Measurements from ENCODE around the gene RFC3. TPM values are rescaled to one million over a fixed set of nuclear protein-coding genes. Genes with fewer than 3 reads are reported as not detected.

Gene RFC3
- total RNA-seq, 2 donors from 2014 or later: 11.2 to 16.3 TPM

- intact Hi-C loops (cut with DNase I): no loop called here
- TF ChIP-seq CTCF (IDR thresholded peaks at IDR 0.05): no peak
- TF ChIP-seq POLR2AphosphoS5 (IDR thresholded peaks at IDR 0.05): no peak
- TF ChIP-seq POLR2A (IDR thresholded peaks at IDR 0.05): no peak
- WGBS: 99% methylated on average over 3 of the region's 3 CpGs
- H3K36me3 ChIP-seq: no peaks in the 10 kb centered on the region
- DNase-seq (ENCODE audit: low spot score): no peak
- H3K9me3 ChIP-seq: no peaks in the 10 kb centered on the region
- H3K4me3 ChIP-seq: no peak overlapping the region
- no peaks in the 10 kb centered on the region for H3K27me3 ChIP-seq (replicated peaks; ENCODE audit: insufficient read depth)
- no peak overlapping the region for H3K27ac ChIP-seq
- no peaks in the 10 kb centered on the region for H3K4me1 ChIP-seq (replicated peaks)
These were observed 50.5 kb downstream of the RFC3 start for GRCh38 chr13:33868343-33868994.

- intact Hi-C loops (cut with DNase I): no loop called here
- Histone ChIP-seq H3K27me3 (replicated peaks; ENCODE audit: insufficient read depth) (no peaks in the 10 kb centered on the region), H3K9me3 (no peaks in the 10 kb centered on the region), H3K27ac (no peak overlapping the region), H3K4me1 (replicated peaks) (no peaks in the 10 kb centered on the region), H3K4me3 (no peak overlapping the region), H3K36me3 (no peaks in the 10 kb centered on the region)
- no peak for TF ChIP-seq POLR2AphosphoS5 (IDR thresholded peaks at IDR 0.05)
- no peak for TF ChIP-seq POLR2A (IDR thresholded peaks at IDR 0.05)
- TF ChIP-seq CTCF (IDR thresholded peaks at IDR 0.05): no peak
- no peak for DNase-seq (ENCODE audit: low spot score)
These were observed 51.1 kb downstream of the RFC3 start for GRCh38 chr13:33869005-33869404.

GRCh38 chr13:33870046-33870668 is 52.2 kb downstream of the RFC3 start:
- H3K4me1 ChIP-seq (replicated peaks): no peaks in the 10 kb centered on the region
- no peak overlapping the region for H3K27ac ChIP-seq
- WGBS: 51% methylated on average over 2 of the region's 2 CpGs
- no peaks in the 10 kb centered on the region for H3K27me3 ChIP-seq (replicated peaks; ENCODE audit: insufficient read depth)
- no peaks in the 10 kb centered on the region for H3K9me3 ChIP-seq
- TF ChIP-seq POLR2AphosphoS5 (IDR thresholded peaks at IDR 0.05) (no peak), POLR2A (IDR thresholded peaks at IDR 0.05) (no peak), CTCF (IDR thresholded peaks at IDR 0.05) (no peak)
- no peak for DNase-seq (ENCODE audit: low spot score)
- intact Hi-C loops (cut with DNase I): no loop called here
- H3K4me3 ChIP-seq: no peak overlapping the region
- no peaks in the 10 kb centered on the region for H3K36me3 ChIP-seq

GRCh38 chr13:33871207-33872004 is 53.5 kb downstream of the RFC3 start:
- no peak for DNase-seq (ENCODE audit: low spot score)
- Histone ChIP-seq H3K9me3 (no peaks in the 10 kb centered on the region), H3K27me3 (replicated peaks; ENCODE audit: insufficient read depth) (no peaks in the 10 kb centered on the region), H3K4me3 (no peak overlapping the region), H3K27ac (no peak overlapping the region), H3K4me1 (replicated peaks) (no peaks in the 10 kb centered on the region), H3K36me3 (no peaks in the 10 kb centered on the region)
- intact Hi-C loops (cut with DNase I): no loop called here
- WGBS: 93% methylated on average over 7 of the region's 7 CpGs
- TF ChIP-seq CTCF (IDR thresholded peaks at IDR 0.05) (no peak), POLR2AphosphoS5 (IDR thresholded peaks at IDR 0.05) (no peak), POLR2A (IDR thresholded peaks at IDR 0.05) (no peak)
